CD14-positive monocyte (primary cell): ENCODE measurements around the gene ZNF710. TPM values are rescaled to one million over a fixed set of nuclear protein-coding genes. Genes with fewer than 3 reads are reported as not detected.

Experiments used
- DNase-seq, 3 donors: peaks; one replicate each; pipeline ENCODE4 v3.0.0-alpha.2; 2011 to 2022
- H2AFZ ChIP-seq: 2 replicates; pipeline ENCODE4 v1.6.0; 2012; ENCODE audit warnings: mild to moderate bottlenecking, low read depth, low read length, inconsistent platforms; ENCODE audit not compliant: insufficient read depth, poor library complexity, severe bottlenecking
- H3K27ac ChIP-seq, 2 donors: 1 replicate in 1 of 2; 2 replicates in 1 of 2; pipeline ENCODE4 v1.5.1; 2012 to 2013; ENCODE audit warnings: low read length in 2 of 2, control low read depth in 1 of 2, inconsistent platforms in 1 of 2, low read depth in 1 of 2, mild to moderate bottlenecking in 1 of 2
- H3K27me3 ChIP-seq, 2 donors: one replicate each; pipeline versions ENCODE4 v1.6.0 to v1.6.1; 2011 to 2013; ENCODE audit warnings: low read length in 2 of 2; ENCODE audit not compliant: control insufficient read depth in 2 of 2, insufficient read depth in 2 of 2
- H3K36me3 ChIP-seq, 2 donors: replicated peaks in 1 of 2; 1 replicate in 1 of 2; 2 replicates in 1 of 2; pipeline versions ENCODE4 v1.5.1 to v1.6.1; 2012 to 2013; ENCODE audit warnings: low read length in 2 of 2, control low read depth in 1 of 2, inconsistent platforms in 1 of 2, mild to moderate bottlenecking in 1 of 2; ENCODE audit not compliant: insufficient read depth in 2 of 2, control insufficient read depth in 1 of 2
- H3K4me1 ChIP-seq, 2 donors: 1 replicate in 1 of 2; 2 replicates in 1 of 2; pipeline versions ENCODE4 v1.5.1 to v1.6.1; 2012 to 2013; ENCODE audit warnings: low read length in 2 of 2, control low read depth in 1 of 2, inconsistent platforms in 1 of 2, mild to moderate bottlenecking in 1 of 2, moderate library complexity in 1 of 2; ENCODE audit not compliant: insufficient read depth in 2 of 2, control insufficient read depth in 1 of 2
- H3K4me2 ChIP-seq: replicated peaks from 2 replicates; pipeline ENCODE3; 2012; ENCODE audit warnings: low read length, moderate library complexity, mild to moderate bottlenecking; ENCODE audit not compliant: poor library complexity, severe bottlenecking; ENCODE audit errors: extremely low read depth
- H3K4me3 ChIP-seq, 3 experiments: fragments of 200-600 bp in 1 of 3; sonication (generic) in 1 of 3; replicated peaks in 1 of 3; 1 replicate in 2 of 3; 2 replicates in 1 of 3; pipeline ENCODE4 v1.5.1; 2011 to 2013; ENCODE audit warnings: low read length in 3 of 3, mild to moderate bottlenecking in 3 of 3, control low read depth in 2 of 3, low read depth in 2 of 3, inconsistent platforms in 1 of 3, moderate library complexity in 1 of 3
- H3K79me2 ChIP-seq: 2 replicates; pipeline ENCODE4 v1.6.0; 2012; ENCODE audit warnings: mild to moderate bottlenecking, control low read depth, inconsistent platforms, low read length, moderate library complexity; ENCODE audit not compliant: insufficient read depth
- H3K9ac ChIP-seq: 2 replicates; pipeline ENCODE4 v1.6.0; 2017; ENCODE audit warnings: low read length, mild to moderate bottlenecking; ENCODE audit not compliant: insufficient read depth, poor library complexity, severe bottlenecking
- H3K9me3 ChIP-seq, 2 donors: replicated peaks in 1 of 2; 1 replicate in 1 of 2; 2 replicates in 1 of 2; pipeline versions ENCODE4 v1.5.1 to v1.6.1; 2012 to 2013; ENCODE audit warnings: low read length in 2 of 2, control low read depth in 1 of 2; ENCODE audit not compliant: control insufficient read depth in 1 of 2, insufficient read depth in 1 of 2
- H4K20me1 ChIP-seq: 2 replicates; pipeline ENCODE4 v1.6.0; 2012; ENCODE audit warnings: mild to moderate bottlenecking, low read length, control low read depth, moderate library complexity; ENCODE audit not compliant: insufficient read depth
- H3K27ac Mint-ChIP-seq, 7 donors: one replicate each; pipeline ENCODE4 v1.8.0; 2020; ENCODE audit warnings: mild to moderate bottlenecking in 7 of 7, mixed read lengths in 7 of 7, moderate library complexity in 6 of 7, inconsistent platforms in 2 of 7
- H3K27me3 Mint-ChIP-seq, 3 donors: one replicate each; pipeline ENCODE4 v1.8.0; 2021 to 2022; ENCODE audit warnings: low read depth in 3 of 3, mild to moderate bottlenecking in 3 of 3, mixed read lengths in 3 of 3, moderate library complexity in 3 of 3, inconsistent platforms in 1 of 3
- H3K36me3 Mint-ChIP-seq, 2 donors: one replicate each; pipeline ENCODE4 v1.8.0; 2020; ENCODE audit warnings: mixed read lengths in 2 of 2, inconsistent platforms in 1 of 2, mild to moderate bottlenecking in 1 of 2
- H3K4me1 Mint-ChIP-seq: one replicate; pipeline ENCODE4 v1.8.0; 2020; ENCODE audit warnings: mild to moderate bottlenecking, mixed read lengths
- H3K4me3 Mint-ChIP-seq, 2 donors: one replicate each; pipeline ENCODE4 v1.8.0; 2020; ENCODE audit warnings: mild to moderate bottlenecking in 2 of 2, mixed read lengths in 2 of 2, moderate library complexity in 1 of 2
- H3K9me3 Mint-ChIP-seq, 7 donors: one replicate each; pipeline ENCODE4 v1.8.0; 2020 to 2022; ENCODE audit warnings: mixed read lengths in 7 of 7, mild to moderate bottlenecking in 6 of 7, moderate library complexity in 6 of 7, inconsistent platforms in 2 of 7
- CTCF ChIP-seq: fragments of 200-600 bp; IDR thresholded peaks from one replicate; pipeline ENCODE4 v1.8.0; 2022; ENCODE audit warnings: antibody characterized with exemption, mild to moderate bottlenecking
- WGBS: methylation state at CpG from one replicate; pipeline ENCODE4 v1.1.5; 2013; ENCODE audit warnings: missing lambda C conversion rate; ENCODE audit not compliant: insufficient coverage; 5-methylcytosine and 5-hydroxymethylcytosine counted together
- intact Hi-C, 2 donors: fragments of 100-400 bp; cut with micrococcal nuclease; formaldehyde crosslinking; loops; one replicate each; pipeline versions ENCODE4 v1.15.0 to v1.15.1; 2023
- polyA plus RNA-seq, 3 donors: library from polyadenylated mRNA; depleted of rRNA in 1 of 3; unstranded in 2 of 3; stranded (reverse) in 1 of 3; fragments of 300-500 nt in 2 of 3; fragments of >200 nt in 1 of 3; fragmentation: Illumina TruSeq in 2 of 3; gene quantifications; 1 replicate in 2 of 3; 2 replicates in 1 of 3; pipeline ENCODE4 v1.2.3, GENCODE V29; 2012 to 2021

ZNF710 gene
- polyA plus RNA-seq, 3 donors = 3.4 to 45.6 (median 4.8) TPM

- no peak for DNase-seq
- no peaks in the 10 kb centered on the region for H3K9me3 Mint-ChIP-seq
- 100% methylated on average over 3 of the region's 4 CpGs for WGBS
- Histone ChIP-seq H3K79me2 (peaks cover 26% of the 10 kb centered on the region), H3K4me2 (no peak overlapping the region), H3K4me3 (no peak overlapping the region), H3K27me3 (peaks cover 0 to 2% of the 10 kb centered on the region in 2 donors), H3K27ac (no peak overlapping the region), H3K36me3 (no peaks in the 10 kb centered on the region), H2AFZ (no peak overlapping the region), H4K20me1 (peaks cover 17% of the 10 kb centered on the region), H3K9ac (no peak overlapping the region), H3K4me1 (peaks cover 26 to 32% of the 10 kb centered on the region in 2 donors), H3K9me3 (no peaks in the 10 kb centered on the region)
- intact Hi-C loops = no loop called here
- no peak for TF ChIP-seq CTCF
- no peak overlapping the region for H3K27ac Mint-ChIP-seq
- H3K36me3 Mint-ChIP-seq = peaks cover 0 to 1% of the 10 kb centered on the region in 2 donors
- peaks cover 29% of the 10 kb centered on the region for H3K4me1 Mint-ChIP-seq
- no peak overlapping the region for H3K4me3 Mint-ChIP-seq
- H3K27me3 Mint-ChIP-seq = peaks cover 14 to 22% (median 19%) of the 10 kb centered on the region in 3 donors
Measured at GRCh38 chr15:90104551-90104950, 103.4 kb downstream of the ZNF710 start.

- peaks cover 8% of the 10 kb centered on the region for H4K20me1 ChIP-seq
- peaks cover 24% of the 10 kb centered on the region for H3K4me1 Mint-ChIP-seq
- WGBS = 95% methylated on average over 4 of the region's 7 CpGs
- peaks cover 0 to 2% of the 10 kb centered on the region in 2 donors for H3K27me3 ChIP-seq
- no peak overlapping the region for H2AFZ ChIP-seq
- no peak overlapping the region for H3K9ac ChIP-seq
- TF ChIP-seq CTCF = no peak
- no peaks in the 10 kb centered on the region for H3K9me3 ChIP-seq
- H3K9me3 Mint-ChIP-seq = peaks cover 0 to 2% (median 0%) of the 10 kb centered on the region in 7 donors
- H3K36me3 Mint-ChIP-seq = peaks cover 0 to 1% of the 10 kb centered on the region in 2 donors
- no peak overlapping the region for H3K4me3 ChIP-seq
- DNase-seq = no peak
- H3K4me3 Mint-ChIP-seq = no peak overlapping the region
- H3K27ac Mint-ChIP-seq = no peak overlapping the region
- peaks cover 13 to 22% (median 20%) of the 10 kb centered on the region in 3 donors for H3K27me3 Mint-ChIP-seq
- H3K36me3 ChIP-seq = no peaks in the 10 kb centered on the region
- peaks cover 16% of the 10 kb centered on the region for H3K79me2 ChIP-seq
- intact Hi-C loops = no loop called here
- no peak overlapping the region for H3K4me2 ChIP-seq
- peaks cover 17 to 22% of the 10 kb centered on the region in 2 donors for H3K4me1 ChIP-seq
- no peak overlapping the region for H3K27ac ChIP-seq
Measured at GRCh38 chr15:90105521-90105920, 104.4 kb downstream of the ZNF710 start.
